ENCODE measurements around the gene TRMO.

Gene TRMO

GRCh38 chr9:97923529-97924108 is 1.3 kb upstream of the TRMO start (continued):
- TF ChIP-seq ZNF366 (tag by site-specific recombination; conservative IDR thresholded peaks at IDR 0.05) (peak; percentile 55), ZSCAN16 (tag by site-specific recombination; IDR thresholded peaks at IDR 0.05) (no peak), ZNF654 (tag by site-specific recombination; IDR thresholded peaks at IDR 0.05; ENCODE audit: low read depth) (peak; percentile 88), ZNF266 (tag by site-specific recombination; IDR thresholded peaks at IDR 0.05; ENCODE audit: low read depth) (no peak), ZXDB (tag by site-specific recombination; IDR thresholded peaks at IDR 0.05) (no peak), TCF7L2 (IDR thresholded peaks at IDR 0.05; ENCODE audit: borderline replicate concordance, low read depth, low read length) (no peak), INSM2 (tag by site-specific recombination; IDR thresholded peaks at IDR 0.05) (no peak), ZNF488 (tag by site-specific recombination; IDR thresholded peaks at IDR 0.05) (no peak)
- TF ChIP-seq, protein P1, sequence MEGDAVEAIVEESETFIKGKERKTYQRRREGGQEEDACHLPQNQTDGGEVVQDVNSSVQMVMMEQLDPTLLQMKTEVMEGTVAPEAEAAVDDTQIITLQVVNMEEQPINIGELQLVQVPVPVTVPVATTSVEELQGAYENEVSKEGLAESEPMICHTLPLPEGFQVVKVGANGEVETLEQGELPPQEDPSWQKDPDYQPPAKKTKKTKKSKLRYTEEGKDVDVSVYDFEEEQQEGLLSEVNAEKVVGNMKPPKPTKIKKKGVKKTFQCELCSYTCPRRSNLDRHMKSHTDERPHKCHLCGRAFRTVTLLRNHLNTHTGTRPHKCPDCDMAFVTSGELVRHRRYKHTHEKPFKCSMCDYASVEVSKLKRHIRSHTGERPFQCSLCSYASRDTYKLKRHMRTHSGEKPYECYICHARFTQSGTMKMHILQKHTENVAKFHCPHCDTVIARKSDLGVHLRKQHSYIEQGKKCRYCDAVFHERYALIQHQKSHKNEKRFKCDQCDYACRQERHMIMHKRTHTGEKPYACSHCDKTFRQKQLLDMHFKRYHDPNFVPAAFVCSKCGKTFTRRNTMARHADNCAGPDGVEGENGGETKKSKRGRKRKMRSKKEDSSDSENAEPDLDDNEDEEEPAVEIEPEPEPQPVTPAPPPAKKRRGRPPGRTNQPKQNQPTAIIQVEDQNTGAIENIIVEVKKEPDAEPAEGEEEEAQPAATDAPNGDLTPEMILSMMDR (tag by site-specific recombination; IDR thresholded peaks at IDR 0.05): peak; percentile 53; the same call in 1 of the 2 replicates

DNA sequence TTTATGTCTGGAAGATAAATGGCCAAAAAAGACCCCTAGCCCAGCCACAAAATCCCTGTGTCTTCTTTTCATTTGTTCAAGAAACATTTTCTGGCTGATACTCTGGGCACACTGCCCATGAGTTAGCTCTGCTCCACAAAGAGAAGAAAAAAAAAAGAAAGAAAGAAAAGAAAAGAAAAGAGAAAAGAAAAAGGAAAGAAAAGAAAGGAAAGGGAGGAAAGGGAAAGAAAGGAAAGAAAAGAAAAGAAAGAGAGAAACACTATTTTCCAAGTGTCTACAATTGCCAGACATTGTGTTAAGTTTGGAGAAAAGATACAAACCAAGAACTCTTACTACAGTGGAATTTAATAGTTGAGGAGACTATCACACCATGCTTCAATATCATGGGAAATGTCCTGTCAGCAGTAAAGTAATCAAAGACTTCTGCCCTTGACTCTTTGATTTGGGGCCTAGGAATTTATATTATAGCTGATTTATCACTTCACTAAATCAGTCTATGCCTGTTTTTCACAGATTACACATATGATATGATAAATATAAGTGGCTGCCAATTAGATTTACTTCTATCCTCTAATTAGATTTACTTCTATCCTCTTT is 3.0 kb downstream of the TRMO start:
- POLR2A ChIA-PET: no interaction called here

GRCh38 chr9:97918611-97919010 is 3.7 kb downstream of the TRMO start:
- Histone ChIP-seq H3K4me1 (ENCODE audit: control insufficient read depth, insufficient read depth, low read length) (no peaks in the 10 kb centered on the region), H3K27ac (ENCODE audit: extremely low read depth, low read depth, low read length) (no peak overlapping the region), H3K36me3 (ENCODE audit: control insufficient read depth in 2 of 2, insufficient read depth in 1 of 2, low read length in 2 of 2) (peaks cover 0 to 16% of the 10 kb centered on the region in 2 experiments; a peak in 1 of 3 replicates), H3K4me3 (ENCODE audit: low read depth, low read length) (no peak overlapping the region), H3K9me3 (ENCODE audit: control insufficient read depth, insufficient read depth, low read depth, low read length) (no peaks in the 10 kb centered on the region)
- TF ChIP-seq ZNF626 (tag by site-specific recombination; IDR thresholded peaks at IDR 0.05) (no peak), ZNF121 (tag by site-specific recombination; IDR thresholded peaks at IDR 0.05) (no peak), GLIS2 (tag by site-specific recombination; IDR thresholded peaks at IDR 0.05) (no peak), ZNF302 (tag by site-specific recombination; IDR thresholded peaks at IDR 0.05; ENCODE audit: low read depth) (no peak), ZNF423 (tag by site-specific recombination; IDR thresholded peaks at IDR 0.05) (no peak), ZNF23 (tag by site-specific recombination; IDR thresholded peaks at IDR 0.05; ENCODE audit: borderline replicate concordance) (no peak), ZNF530 (tag by site-specific recombination; IDR thresholded peaks at IDR 0.05; ENCODE audit: low read depth) (no peak), ZNF660 (tag by site-specific recombination; IDR thresholded peaks at IDR 0.05) (no peak), ZBTB17 (tag by site-specific recombination; IDR thresholded peaks at IDR 0.05) (no peak), INSM2 (tag by site-specific recombination; IDR thresholded peaks at IDR 0.05) (no peak), ZSCAN23 (tag by site-specific recombination; IDR thresholded peaks at IDR 0.05) (no peak), ZNF202 (tag by site-specific recombination; IDR thresholded peaks at IDR 0.05; ENCODE audit: borderline replicate concordance) (no peak), ZNF488 (tag by site-specific recombination; IDR thresholded peaks at IDR 0.05) (no peak)
- TF ChIP-seq, protein P2, sequence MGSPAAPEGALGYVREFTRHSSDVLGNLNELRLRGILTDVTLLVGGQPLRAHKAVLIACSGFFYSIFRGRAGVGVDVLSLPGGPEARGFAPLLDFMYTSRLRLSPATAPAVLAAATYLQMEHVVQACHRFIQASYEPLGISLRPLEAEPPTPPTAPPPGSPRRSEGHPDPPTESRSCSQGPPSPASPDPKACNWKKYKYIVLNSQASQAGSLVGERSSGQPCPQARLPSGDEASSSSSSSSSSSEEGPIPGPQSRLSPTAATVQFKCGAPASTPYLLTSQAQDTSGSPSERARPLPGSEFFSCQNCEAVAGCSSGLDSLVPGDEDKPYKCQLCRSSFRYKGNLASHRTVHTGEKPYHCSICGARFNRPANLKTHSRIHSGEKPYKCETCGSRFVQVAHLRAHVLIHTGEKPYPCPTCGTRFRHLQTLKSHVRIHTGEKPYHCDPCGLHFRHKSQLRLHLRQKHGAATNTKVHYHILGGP (tag by site-specific recombination; IDR thresholded peaks at IDR 0.05): no peak
- POLR2A ChIA-PET: no interaction called here
- CTCF ChIA-PET: no interaction called here

More for the DNA sequence above, 3.0 kb downstream of the TRMO start:
- CTCF ChIA-PET: interaction anchor here (1.3 to 4.1 kb wide), 2 partner anchors 17 to 29 kb away, joined by 5 to 16 read pairs; no protein-coding TSS in a partner anchor
- H3K4me1 ChIP-seq (ENCODE audit: control insufficient read depth, insufficient read depth, low read length): no peaks in the 10 kb centered on the region
- H3K9me3 ChIP-seq (ENCODE audit: control insufficient read depth, insufficient read depth, low read depth, low read length): no peaks in the 10 kb centered on the region
- H3K4me3 ChIP-seq (ENCODE audit: low read depth, low read length): no peak overlapping the region
- no peak overlapping the region for H3K27ac ChIP-seq (ENCODE audit: extremely low read depth, low read depth, low read length)
- H3K36me3 ChIP-seq (ENCODE audit: control insufficient read depth in 2 of 2, insufficient read depth in 1 of 2, low read length in 2 of 2): peaks cover 0 to 12% of the 10 kb centered on the region in 2 experiments; a peak in 1 of 3 replicates
- TF ChIP-seq PRDM1 (tag by site-specific recombination; IDR thresholded peaks at IDR 0.05): peak; percentile 93
- TF ChIP-seq ZBTB17 (tag by site-specific recombination; IDR thresholded peaks at IDR 0.05): no peak

All from HEK293 (cell line).